Endodermal cell (in vitro differentiated cells): ENCODE measurements around the gene ECE1. TPM values are rescaled to one million over a fixed set of nuclear protein-coding genes. Genes with fewer than 3 reads are reported as not detected.

Source experiments
- DNase-seq: peaks from one replicate; pipeline ENCODE4 v3.0.0-alpha.2; 2017
- H3K27ac ChIP-seq: 2 replicates; pipeline ENCODE4 v1.5.1; 2013; ENCODE audit warnings: mild to moderate bottlenecking, low read depth, low read length, moderate library complexity
- H3K27me3 ChIP-seq: 2 replicates; pipeline ENCODE4 v1.6.1; 2013; ENCODE audit warnings: mild to moderate bottlenecking, low read length, moderate library complexity; ENCODE audit not compliant: insufficient read depth, control insufficient read depth, poor library complexity, severe bottlenecking
- H3K36me3 ChIP-seq: 2 replicates; pipeline ENCODE4 v1.7.0; 2013; ENCODE audit warnings: mild to moderate bottlenecking, low read length, moderate library complexity; ENCODE audit not compliant: control insufficient read depth, insufficient read depth
- H3K4me1 ChIP-seq: one replicate; pipeline ENCODE4 v1.7.0; 2013; ENCODE audit warnings: low read length; ENCODE audit not compliant: control insufficient read depth, insufficient read depth
- H3K4me3 ChIP-seq: 2 replicates; pipeline ENCODE4 v1.5.1; 2013; ENCODE audit warnings: mild to moderate bottlenecking, low read length, moderate library complexity
- H3K9ac ChIP-seq: 2 replicates; pipeline ENCODE4 v1.6.1; 2013; ENCODE audit warnings: mild to moderate bottlenecking, low read length, moderate library complexity; ENCODE audit not compliant: poor library complexity, severe bottlenecking; ENCODE audit errors: extremely low read depth
- H3K9me3 ChIP-seq: 2 replicates; pipeline ENCODE4 v1.6.1; 2013; ENCODE audit warnings: mild to moderate bottlenecking, low read length, moderate library complexity; ENCODE audit not compliant: control insufficient read depth
- H3K27ac Mint-ChIP-seq: 2 replicates; pipeline ENCODE4 v1.8.0; 2020; ENCODE audit warnings: mixed read lengths
- H3K27me3 Mint-ChIP-seq: 2 replicates; pipeline ENCODE4 v1.8.0; 2021; ENCODE audit warnings: mild to moderate bottlenecking, mixed read lengths; ENCODE audit not compliant: insufficient read depth
- H3K36me3 Mint-ChIP-seq: 2 replicates; pipeline ENCODE4 v1.8.0; 2020; ENCODE audit warnings: low read depth, mixed read lengths
- H3K4me1 Mint-ChIP-seq: 2 replicates; pipeline ENCODE4 v1.8.0; 2020; ENCODE audit warnings: mixed read lengths
- H3K4me3 Mint-ChIP-seq: 2 replicates; pipeline ENCODE4 v1.8.0; 2020; ENCODE audit warnings: mild to moderate bottlenecking, moderate library complexity, mixed read lengths
- H3K9me3 Mint-ChIP-seq: 2 replicates; pipeline ENCODE4 v1.8.0; 2020; ENCODE audit warnings: mild to moderate bottlenecking, mixed read lengths
- CTCF ChIP-seq: fragments of 200-600 bp; sonication (generic); conservative IDR thresholded peaks from 2 replicates; pipeline ENCODE4 v1.5.0; 2021; ENCODE audit warnings: antibody characterized with exemption, mild to moderate bottlenecking
- WGBS, 2 experiments: methylation state at CpG; one replicate each; pipeline versions ENCODE4 v1.1.5 to v1.1.7; 2013; ENCODE audit warnings: missing lambda C conversion rate in 2 of 2, mixed read lengths in 1 of 2; ENCODE audit not compliant: insufficient coverage in 1 of 2, insufficient read length in 1 of 2; 5-methylcytosine and 5-hydroxymethylcytosine counted together
- total RNA-seq, 2 donors: library from RNA; stranded (reverse); fragmentation: NEBNext Ultra II Directional in 1 of 2; extraction: Animal tissue kit (Norgen Biotek cat#: 25700) in 1 of 2; gene quantifications; 2 replicates in 1 of 2; 3 replicates in 1 of 2; pipeline ENCODE4 v1.2.1, GENCODE V29; 2021

ECE1 gene
- total RNA-seq, 2 donors from 2014 or later, result 47.8 to 57.9 TPM

- H3K27me3 Mint-ChIP-seq, result no peaks in the 10 kb centered on the region
- Histone ChIP-seq H3K36me3 (peaks cover 15% of the 10 kb centered on the region), H3K9ac (no peak overlapping the region), H3K4me1 (peaks cover 2% of the 10 kb centered on the region), H3K9me3 (no peaks in the 10 kb centered on the region), H3K27ac (no peak overlapping the region), H3K27me3 (no peaks in the 10 kb centered on the region), H3K4me3 (no peak overlapping the region)
- DNase-seq, result no peak
- TF ChIP-seq CTCF, result no peak
- H3K27ac Mint-ChIP-seq, result no peak overlapping the region
- peaks cover 25% of the 10 kb centered on the region for H3K36me3 Mint-ChIP-seq
- H3K4me1 Mint-ChIP-seq, result peaks cover 8% of the 10 kb centered on the region
- 98 to 100% methylated on average over 2 to 4 of the region's 4 CpGs for WGBS, 2 experiments
- H3K4me3 Mint-ChIP-seq, result no peak overlapping the region
- H3K9me3 Mint-ChIP-seq, result no peaks in the 10 kb centered on the region
Observed at GRCh38 chr1:21245688-21246229, 44.5 kb downstream of the ECE1 start.

- Mint-ChIP-seq H3K4me1 (peaks cover 8% of the 10 kb centered on the region), H3K4me3 (no peak overlapping the region), H3K27ac (no peak overlapping the region), H3K9me3 (no peaks in the 10 kb centered on the region), H3K36me3 (peaks cover 26% of the 10 kb centered on the region), H3K27me3 (no peaks in the 10 kb centered on the region)
- no peak overlapping the region for H3K4me3 ChIP-seq
- DNase-seq, result peak; percentile 84
- H3K9ac ChIP-seq, result no peak overlapping the region
- peaks cover 15% of the 10 kb centered on the region for H3K36me3 ChIP-seq
- WGBS, 2 experiments, result 84 to 94% methylated on average over 4 to 11 of the region's 11 CpGs
- no peaks in the 10 kb centered on the region for H3K27me3 ChIP-seq
- peaks cover 2% of the 10 kb centered on the region for H3K4me1 ChIP-seq
- peak; percentile 85 for TF ChIP-seq CTCF
- no peaks in the 10 kb centered on the region for H3K9me3 ChIP-seq
- H3K27ac ChIP-seq, result no peak overlapping the region
Observed at GRCh38 chr1:21244986-21245687, 45.1 kb downstream of the ECE1 start.

- H3K27ac Mint-ChIP-seq, result no peak overlapping the region
- Histone ChIP-seq H3K4me1 (peaks cover 2% of the 10 kb centered on the region), H3K4me3 (no peak overlapping the region), H3K36me3 (peaks cover 17% of the 10 kb centered on the region), H3K9ac (no peak overlapping the region), H3K9me3 (no peaks in the 10 kb centered on the region), H3K27ac (no peak overlapping the region), H3K27me3 (no peaks in the 10 kb centered on the region)
- WGBS, 2 experiments, result 94 to 97% methylated on average over 5 to 10 of the region's 10 CpGs
- peaks cover 8% of the 10 kb centered on the region for H3K4me1 Mint-ChIP-seq
- H3K27me3 Mint-ChIP-seq, result no peaks in the 10 kb centered on the region
- H3K36me3 Mint-ChIP-seq, result peaks cover 22% of the 10 kb centered on the region
- H3K9me3 Mint-ChIP-seq, result no peaks in the 10 kb centered on the region
- no peak for DNase-seq
- TF ChIP-seq CTCF, result no peak
- no peak overlapping the region for H3K4me3 Mint-ChIP-seq
Observed at GRCh38 chr1:21244154-21244553, 46.1 kb downstream of the ECE1 start.
